Naive B cell (primary cell): ENCODE data around the gene ZFP92. TPM values are rescaled to one million over a fixed set of nuclear protein-coding genes. Genes with fewer than 3 reads are reported as not detected.

Experiments used
- ATAC-seq, 2 donors: fragments of 150-1000 bp; cut with Tn5 transposase; 2 replicates each; pipeline ENCODE4 v1.10.0; 2021; ENCODE audit warnings: low read depth in 2 of 2, mild to moderate bottlenecking in 2 of 2, moderate library complexity in 2 of 2
- DNase-seq: peaks from one replicate; pipeline ENCODE4 v3.0.0; 2022
- H3K27ac Mint-ChIP-seq, 6 donors: one replicate each; pipeline ENCODE4 v1.8.0; 2020 to 2022; ENCODE audit warnings: mild to moderate bottlenecking in 6 of 6, mixed read lengths in 6 of 6, moderate library complexity in 5 of 6, inconsistent platforms in 2 of 6
- H3K27me3 Mint-ChIP-seq, 3 donors: one replicate each; pipeline ENCODE4 v1.8.0; 2021 to 2022; ENCODE audit warnings: mixed read lengths in 3 of 3, mild to moderate bottlenecking in 1 of 3
- H3K36me3 Mint-ChIP-seq, 2 donors: one replicate each; pipeline ENCODE4 v1.8.0; 2020 to 2022; ENCODE audit warnings: mixed read lengths in 2 of 2, inconsistent platforms in 1 of 2, mild to moderate bottlenecking in 1 of 2
- H3K4me1 Mint-ChIP-seq, 3 donors: one replicate each; pipeline ENCODE4 v1.8.0; 2020 to 2022; ENCODE audit warnings: mixed read lengths in 3 of 3, inconsistent platforms in 1 of 3, mild to moderate bottlenecking in 1 of 3, moderate library complexity in 1 of 3
- H3K4me3 Mint-ChIP-seq, 8 donors: one replicate each; pipeline ENCODE4 v1.8.0; 2020 to 2022; ENCODE audit warnings: mild to moderate bottlenecking in 8 of 8, mixed read lengths in 8 of 8, moderate library complexity in 8 of 8, inconsistent platforms in 2 of 8
- H3K9me3 Mint-ChIP-seq, 7 donors: one replicate each; pipeline ENCODE4 v1.8.0; 2020 to 2022; ENCODE audit warnings: mixed read lengths in 7 of 7, mild to moderate bottlenecking in 5 of 7, inconsistent platforms in 2 of 7, moderate library complexity in 1 of 7
- polyA plus RNA-seq, 6 donors: library from polyadenylated mRNA; unstranded; fragments of 300-500 nt; fragmentation: Illumina TruSeq; gene quantifications; one replicate each; pipeline ENCODE4 v1.2.3, GENCODE V29; 2021; ENCODE audit warnings: low read depth in 6 of 6

Gene ZFP92
- polyA plus RNA-seq, 6 donors from 2014 or later = 0.04 to 0.21 (median 0.09) TPM; not detected in 3

DNA sequence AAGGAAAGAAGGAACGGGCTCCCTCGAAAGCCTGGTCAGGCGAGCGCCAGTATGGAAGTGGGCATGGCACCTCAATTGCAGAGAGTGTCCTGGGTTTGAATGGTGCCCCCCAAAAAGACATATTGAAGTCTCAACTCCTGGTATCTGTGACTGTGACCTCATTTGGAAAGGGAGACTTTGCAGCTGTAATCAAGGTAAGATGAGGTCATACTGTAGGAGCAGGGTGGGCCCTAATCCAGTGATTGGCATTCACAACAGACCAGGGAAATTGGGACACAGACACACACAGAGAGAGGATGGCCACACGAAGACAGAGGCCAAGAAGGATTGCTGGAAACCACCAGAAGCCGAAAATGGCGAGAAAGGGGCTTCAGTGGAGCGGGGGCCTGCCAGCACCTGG lies 6.4 kb downstream of the ZFP92 start:
- H3K36me3 Mint-ChIP-seq = no peaks in the 10 kb centered on the region
- peak overlapping the region in 1 of 6 donors; percentile 44 for H3K27ac Mint-ChIP-seq

GRCh38 chrX:153420851-153421599 lies 9.8 kb downstream of the ZFP92 start:
- Mint-ChIP-seq H3K9me3 (no peaks in the 10 kb centered on the region), H3K27me3 (peaks cover 0 to 17% (median 4%) of the 10 kb centered on the region in 3 donors), H3K4me3 (no peak overlapping the region), H3K4me1 (no peaks in the 10 kb centered on the region), H3K27ac (no peak overlapping the region), H3K36me3 (no peaks in the 10 kb centered on the region)
- DNase-seq (no peak), ATAC-seq (no peak)

More for the DNA sequence above, 6.4 kb downstream of the ZFP92 start:
- Mint-ChIP-seq H3K27me3 (peaks cover 0 to 22% (median 4%) of the 10 kb centered on the region in 3 donors), H3K4me3 (peak overlapping the region in 1 of 8 donors; percentile 21), H3K9me3 (peaks cover 0 to 2% (median 0%) of the 10 kb centered on the region in 7 donors), H3K4me1 (peaks cover 0 to under 1% (median 0%) of the 10 kb centered on the region in 3 donors)
- ATAC-seq (no peak), DNase-seq (no peak)

DNA sequence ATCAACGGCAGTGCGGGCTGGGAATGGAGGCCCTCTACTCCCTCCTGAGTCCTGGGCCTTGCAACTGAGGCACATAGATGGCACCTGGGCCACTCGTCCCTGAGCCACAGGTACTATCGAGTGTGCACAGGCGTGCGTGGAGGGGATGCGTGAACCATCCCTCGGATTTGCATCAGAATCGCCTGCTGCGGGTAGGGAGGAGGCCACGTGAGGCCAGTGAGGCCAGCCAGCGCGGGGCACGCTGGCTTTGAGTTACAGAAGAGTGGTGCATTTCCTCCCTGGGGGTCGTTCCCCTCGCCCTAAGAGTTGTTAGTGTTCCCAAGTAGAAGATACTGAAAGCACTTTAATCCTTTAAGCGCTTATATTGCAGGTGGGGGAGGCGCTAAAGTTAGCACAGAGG lies 10.6 kb downstream of the ZFP92 start:
- ATAC-seq (no peak), DNase-seq (no peak)
- Mint-ChIP-seq H3K27ac (no peak overlapping the region), H3K4me1 (no peaks in the 10 kb centered on the region), H3K36me3 (no peaks in the 10 kb centered on the region), H3K9me3 (no peaks in the 10 kb centered on the region), H3K27me3 (peaks cover 0 to 9% (median 0%) of the 10 kb centered on the region in 3 donors), H3K4me3 (no peak overlapping the region)

- no peak overlapping the region for H3K27ac Mint-ChIP-seq
- ATAC-seq = no peak
- H3K4me1 Mint-ChIP-seq = no peaks in the 10 kb centered on the region
- H3K36me3 Mint-ChIP-seq = no peaks in the 10 kb centered on the region
- no peaks in the 10 kb centered on the region for H3K27me3 Mint-ChIP-seq
- H3K9me3 Mint-ChIP-seq = peaks cover 0 to 12% (median 3%) of the 10 kb centered on the region in 7 donors
- DNase-seq = no peak
- no peak overlapping the region for H3K4me3 Mint-ChIP-seq
Measured at GRCh38 chrX:153423652-153424051, 12.4 kb downstream of the ZFP92 start.

GRCh38 chrX:153426204-153426603 lies 14.9 kb downstream of the ZFP92 start:
- no peak for ATAC-seq
- peaks cover 4 to 22% (median 9%) of the 10 kb centered on the region in 7 donors for H3K9me3 Mint-ChIP-seq

GRCh38 chrX:153430796-153431195 lies 19.5 kb downstream of the ZFP92 start:
- Mint-ChIP-seq H3K27ac (no peak overlapping the region), H3K36me3 (peaks cover 0 to 12% of the 10 kb centered on the region in 2 donors), H3K4me1 (no peaks in the 10 kb centered on the region), H3K9me3 (peaks cover 4 to 22% (median 12%) of the 10 kb centered on the region in 7 donors), H3K27me3 (peaks cover 0 to 26% (median 0%) of the 10 kb centered on the region in 3 donors), H3K4me3 (no peak overlapping the region)
- ATAC-seq (no peak), DNase-seq (no peak)

More at GRCh38 chrX:153426204-153426603, 14.9 kb downstream of the ZFP92 start:
- Mint-ChIP-seq H3K36me3 (peaks cover 0 to 11% of the 10 kb centered on the region in 2 donors), H3K27ac (no peak overlapping the region), H3K27me3 (peaks cover 0 to 11% (median 0%) of the 10 kb centered on the region in 3 donors), H3K4me3 (no peak overlapping the region), H3K4me1 (no peaks in the 10 kb centered on the region)
- DNase-seq = no peak

GRCh38 chrX:153433161-153433680 lies 21.9 kb downstream of the ZFP92 start:
- ATAC-seq (no peak), DNase-seq (no peak)
- Mint-ChIP-seq H3K36me3 (peaks cover 0 to 12% of the 10 kb centered on the region in 2 donors), H3K9me3 (peaks cover 2 to 15% (median 9%) of the 10 kb centered on the region in 7 donors), H3K27ac (no peak overlapping the region), H3K4me3 (no peak overlapping the region), H3K4me1 (no peaks in the 10 kb centered on the region), H3K27me3 (peaks cover 0 to 31% (median 0%) of the 10 kb centered on the region in 3 donors)

- Mint-ChIP-seq H3K9me3 (peaks cover 2 to 16% (median 8%) of the 10 kb centered on the region in 7 donors), H3K4me1 (no peaks in the 10 kb centered on the region), H3K27ac (no peak overlapping the region), H3K4me3 (no peak overlapping the region), H3K27me3 (peaks cover 0 to 37% (median 0%) of the 10 kb centered on the region in 3 donors), H3K36me3 (peaks cover 0 to 12% of the 10 kb centered on the region in 2 donors)
- ATAC-seq = no peak
- no peak for DNase-seq
Measured at GRCh38 chrX:153433781-153434285, 22.6 kb downstream of the ZFP92 start.

GRCh38 chrX:153434801-153435200 lies 23.5 kb downstream of the ZFP92 start:
- H3K36me3 Mint-ChIP-seq = peaks cover 0 to 12% of the 10 kb centered on the region in 2 donors
- H3K27ac Mint-ChIP-seq = no peak overlapping the region
- no peak for ATAC-seq
- no peak for DNase-seq
- no peaks in the 10 kb centered on the region for H3K4me1 Mint-ChIP-seq
- no peak overlapping the region for H3K4me3 Mint-ChIP-seq
- peaks cover 0 to 44% (median 0%) of the 10 kb centered on the region in 3 donors for H3K27me3 Mint-ChIP-seq
- peaks cover 2 to 19% (median 9%) of the 10 kb centered on the region in 7 donors for H3K9me3 Mint-ChIP-seq

DNA sequence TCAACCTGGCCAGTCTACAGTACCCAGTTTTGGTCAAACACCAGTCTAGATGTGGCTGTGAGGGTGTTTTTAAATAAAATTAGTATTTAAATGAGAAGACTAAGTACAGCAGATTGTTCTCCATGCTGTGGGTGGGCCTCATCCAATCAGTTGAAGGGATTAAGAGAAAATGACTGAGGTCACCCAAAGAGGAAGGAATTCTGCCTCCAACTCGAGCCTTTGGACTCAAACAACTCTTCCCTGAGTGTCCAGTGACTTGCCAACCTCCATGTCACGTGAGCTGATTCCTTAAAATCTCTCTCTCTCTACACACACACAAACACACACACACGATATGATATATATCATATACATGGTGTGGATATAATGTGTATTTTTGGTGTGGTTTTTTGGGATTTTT lies 24.6 kb downstream of the ZFP92 start:
- no peaks in the 10 kb centered on the region for H3K4me1 Mint-ChIP-seq
- H3K27me3 Mint-ChIP-seq = peaks cover 0 to 41% (median 0%) of the 10 kb centered on the region in 3 donors
- ATAC-seq = no peak
- H3K9me3 Mint-ChIP-seq = peaks cover 0 to 14% (median 10%) of the 10 kb centered on the region in 7 donors
- H3K36me3 Mint-ChIP-seq = peaks cover 0 to 5% of the 10 kb centered on the region in 2 donors
- H3K4me3 Mint-ChIP-seq = no peak overlapping the region
- no peak for DNase-seq
- H3K27ac Mint-ChIP-seq = peak overlapping the region in 1 of 6 donors; percentile 70

DNA sequence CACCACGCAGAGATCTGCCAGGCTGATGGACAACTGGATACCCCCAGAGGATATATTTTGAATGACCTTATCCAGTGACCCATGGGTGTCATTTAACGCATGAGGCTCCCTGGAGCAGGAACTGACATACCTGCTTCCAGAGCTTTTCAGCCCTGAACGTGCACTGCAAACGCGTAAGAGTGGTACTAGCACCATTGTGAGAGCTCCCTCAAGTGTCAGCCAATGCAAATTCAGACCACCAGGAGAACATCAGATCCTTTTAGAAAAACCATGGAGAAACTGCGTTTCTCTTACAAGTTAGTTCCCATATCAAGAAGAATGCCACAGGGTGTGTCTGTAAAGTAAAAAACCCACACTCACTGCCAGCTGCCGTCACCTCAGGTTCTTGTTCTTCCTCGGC lies 27.3 kb downstream of the ZFP92 start:
- Mint-ChIP-seq H3K4me3 (no peak overlapping the region), H3K9me3 (peaks cover 0 to 11% (median 6%) of the 10 kb centered on the region in 7 donors), H3K27me3 (peaks cover 0 to 37% (median 0%) of the 10 kb centered on the region in 3 donors), H3K4me1 (no peaks in the 10 kb centered on the region), H3K27ac (no peak overlapping the region), H3K36me3 (no peaks in the 10 kb centered on the region)
- DNase-seq = no peak
- no peak for ATAC-seq

DNA sequence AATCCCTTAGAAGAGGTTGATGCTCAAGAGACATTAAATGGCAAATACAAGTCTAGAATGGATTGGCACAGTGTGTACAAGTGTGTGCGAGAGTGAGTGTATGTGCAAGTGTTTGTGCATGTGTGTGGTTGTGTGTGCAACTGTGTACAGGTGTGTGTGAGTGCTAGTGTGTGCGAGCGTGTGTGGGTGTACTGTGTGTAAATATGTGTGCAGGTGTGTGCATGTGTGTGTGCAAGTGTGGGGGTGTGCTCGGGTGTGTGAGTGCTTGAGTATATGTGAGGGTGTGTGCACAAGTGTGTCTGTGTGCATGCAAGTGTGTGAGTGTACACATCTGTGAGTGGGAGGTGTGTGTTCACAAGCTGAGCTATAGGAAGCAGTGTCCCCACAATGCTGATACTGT lies 28.7 kb downstream of the ZFP92 start:
- Mint-ChIP-seq H3K4me1 (no peaks in the 10 kb centered on the region), H3K36me3 (no peaks in the 10 kb centered on the region), H3K27ac (peak overlapping the region in 1 of 6 donors; percentile 0), H3K9me3 (peaks cover 0 to 11% (median 6%) of the 10 kb centered on the region in 7 donors), H3K4me3 (peak overlapping the region in 1 of 8 donors; percentile 2), H3K27me3 (peaks cover 0 to 31% (median 0%) of the 10 kb centered on the region in 3 donors)
- ATAC-seq = no peak
- DNase-seq = no peak

DNA sequence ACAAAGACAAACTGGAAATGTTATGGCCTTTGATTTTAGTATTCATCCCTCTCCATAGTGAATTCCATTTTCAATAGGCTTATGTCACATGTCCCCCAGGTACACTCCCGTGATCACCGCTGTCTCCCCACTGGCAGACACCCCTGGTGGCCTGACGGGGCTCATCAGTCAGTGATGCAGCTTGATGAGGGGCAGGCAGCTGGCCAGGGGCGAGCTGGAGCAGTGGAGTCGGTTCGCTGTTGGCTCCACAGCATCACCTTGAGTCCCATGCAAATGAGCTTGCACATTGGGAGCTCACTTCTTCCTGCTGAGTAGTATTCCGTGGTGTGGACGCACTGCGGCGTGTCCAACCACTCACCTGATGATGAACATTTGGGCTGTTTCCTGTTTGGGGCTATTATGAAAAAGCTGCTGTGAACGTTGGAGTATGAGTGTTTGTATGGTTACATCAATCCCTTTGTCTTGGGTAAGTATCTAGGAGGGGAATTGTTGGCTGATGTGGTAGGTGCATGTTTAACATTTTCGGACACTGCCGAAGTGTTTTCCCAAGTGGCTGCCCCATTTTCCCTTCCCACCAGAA lies 29.4 kb downstream of the ZFP92 start:
- no peak for ATAC-seq
- H3K4me1 Mint-ChIP-seq = no peaks in the 10 kb centered on the region
- no peaks in the 10 kb centered on the region for H3K36me3 Mint-ChIP-seq
- no peak overlapping the region for H3K4me3 Mint-ChIP-seq
- no peak overlapping the region for H3K27ac Mint-ChIP-seq
- peaks cover 0 to 11% (median 6%) of the 10 kb centered on the region in 7 donors for H3K9me3 Mint-ChIP-seq
- peaks cover 0 to 24% (median 0%) of the 10 kb centered on the region in 3 donors for H3K27me3 Mint-ChIP-seq
- no peak for DNase-seq
